ENCODE data around the gene HOXC10. TPM values are rescaled to one million over a fixed set of nuclear protein-coding genes. Genes with fewer than 3 reads are reported as not detected.

The HOXC10 gene
- total RNA-seq, 3 donors from 2014 or later = not detected

DNA sequence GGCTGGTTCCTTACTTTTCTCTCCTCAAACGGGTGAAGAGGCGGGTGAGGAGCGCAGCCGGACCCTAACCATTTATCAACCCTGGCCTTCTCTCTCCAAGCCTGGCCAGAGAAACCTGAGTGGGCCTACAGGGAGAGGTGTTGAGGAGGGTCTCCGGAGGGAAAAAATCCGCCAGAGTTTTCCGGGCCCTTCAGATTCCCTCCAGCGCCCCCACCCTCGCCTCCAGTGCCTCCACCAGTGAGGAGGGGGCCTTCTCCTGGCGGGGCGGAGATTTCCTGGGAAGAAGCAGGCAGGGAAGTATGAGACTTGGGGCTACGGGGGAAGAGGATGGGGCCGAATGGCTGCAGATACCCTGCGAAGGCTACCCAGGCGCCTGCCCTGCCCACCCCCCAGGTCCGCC, 46.5 kb downstream of the HOXC10 start:
- TF ChIP-seq, protein P1, sequence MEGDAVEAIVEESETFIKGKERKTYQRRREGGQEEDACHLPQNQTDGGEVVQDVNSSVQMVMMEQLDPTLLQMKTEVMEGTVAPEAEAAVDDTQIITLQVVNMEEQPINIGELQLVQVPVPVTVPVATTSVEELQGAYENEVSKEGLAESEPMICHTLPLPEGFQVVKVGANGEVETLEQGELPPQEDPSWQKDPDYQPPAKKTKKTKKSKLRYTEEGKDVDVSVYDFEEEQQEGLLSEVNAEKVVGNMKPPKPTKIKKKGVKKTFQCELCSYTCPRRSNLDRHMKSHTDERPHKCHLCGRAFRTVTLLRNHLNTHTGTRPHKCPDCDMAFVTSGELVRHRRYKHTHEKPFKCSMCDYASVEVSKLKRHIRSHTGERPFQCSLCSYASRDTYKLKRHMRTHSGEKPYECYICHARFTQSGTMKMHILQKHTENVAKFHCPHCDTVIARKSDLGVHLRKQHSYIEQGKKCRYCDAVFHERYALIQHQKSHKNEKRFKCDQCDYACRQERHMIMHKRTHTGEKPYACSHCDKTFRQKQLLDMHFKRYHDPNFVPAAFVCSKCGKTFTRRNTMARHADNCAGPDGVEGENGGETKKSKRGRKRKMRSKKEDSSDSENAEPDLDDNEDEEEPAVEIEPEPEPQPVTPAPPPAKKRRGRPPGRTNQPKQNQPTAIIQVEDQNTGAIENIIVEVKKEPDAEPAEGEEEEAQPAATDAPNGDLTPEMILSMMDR (IDR thresholded peaks at IDR 0.05) = no peak
- no peak for ATAC-seq
- no peak overlapping the region for H3K4me3 ChIP-seq
- H3K4me1 ChIP-seq (ENCODE audit: low read depth) = peaks cover 10% of the 10 kb centered on the region
- intact Hi-C loops (cut with DNase I, micrococcal nuclease) = no loop called here
- DNase-seq = no peak
- no peaks in the 10 kb centered on the region for H3K36me3 ChIP-seq (ENCODE audit: low read depth)
- H3K9me3 ChIP-seq = no peaks in the 10 kb centered on the region

DNA sequence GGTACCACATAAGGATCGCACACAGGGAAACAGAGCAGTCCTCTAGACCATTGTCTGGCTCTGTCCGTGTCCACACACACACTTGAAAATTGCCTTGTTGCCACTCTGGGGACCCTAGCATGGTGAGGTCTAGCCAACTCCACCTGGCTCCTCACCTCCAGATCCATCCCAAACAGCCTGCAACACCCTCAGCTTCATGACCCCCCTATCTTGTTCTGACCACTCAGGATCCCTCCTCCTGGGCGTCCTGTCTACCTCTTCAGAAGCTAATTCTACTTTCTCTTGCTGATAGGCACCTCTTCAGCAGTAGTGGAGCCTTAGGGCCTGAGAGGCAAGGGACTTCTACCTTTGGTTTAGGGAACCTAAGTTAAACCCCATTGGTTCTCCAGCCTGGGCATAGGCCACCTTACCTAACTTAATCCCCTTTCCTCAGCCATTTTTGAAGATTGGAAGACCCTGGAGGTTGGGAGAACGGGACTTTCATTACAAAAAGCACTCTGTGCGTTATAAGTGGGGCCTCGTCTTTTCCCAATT, 47.2 kb downstream of the HOXC10 start:
- DNase-seq (no peak), ATAC-seq (no peak)
- Histone ChIP-seq H3K4me1 (ENCODE audit: low read depth) (peaks cover 8% of the 10 kb centered on the region), H3K4me3 (no peak overlapping the region), H3K9me3 (no peaks in the 10 kb centered on the region), H3K36me3 (ENCODE audit: low read depth) (no peaks in the 10 kb centered on the region)
- TF ChIP-seq, protein P1 (IDR thresholded peaks at IDR 0.05) = no peak
- intact Hi-C loops (cut with DNase I, micrococcal nuclease) = no loop called here

DNA sequence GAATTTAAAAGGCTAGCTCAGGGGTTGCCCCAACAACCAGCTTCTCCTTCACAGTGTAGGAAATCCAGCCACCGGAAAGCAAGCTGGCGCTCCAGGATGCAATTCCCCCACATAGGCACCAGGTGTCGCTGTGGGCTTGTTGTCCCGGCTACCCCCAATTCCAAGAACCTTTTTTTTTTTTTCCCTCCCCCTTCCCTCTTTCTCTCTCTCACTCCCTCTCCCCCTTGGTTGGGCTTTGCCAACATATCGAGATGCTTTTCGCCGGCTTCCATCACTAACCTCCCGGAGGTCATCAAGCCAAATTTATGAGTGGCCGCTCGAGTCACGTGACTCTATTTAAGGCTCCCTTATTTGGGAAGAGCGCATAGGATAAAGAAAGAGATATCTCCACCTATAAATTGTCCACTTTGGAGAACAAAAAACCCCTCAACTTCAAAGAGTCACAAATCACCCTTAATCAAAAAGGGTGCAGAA, 47.7 kb downstream of the HOXC10 start, which contains the start of gene HOXC5:
Gene HOXC5 (plus strand): TSS at position 424 of the 474 bp plus-strand sequence. CDS start 73 bp downstream, outside the sequence.
- TF ChIP-seq, protein P1 (IDR thresholded peaks at IDR 0.05) = peak; percentile 74
- H3K4me1 ChIP-seq (ENCODE audit: low read depth) = peaks cover 8% of the 10 kb centered on the region
- H3K9me3 ChIP-seq = no peaks in the 10 kb centered on the region
- intact Hi-C loops (cut with DNase I, micrococcal nuclease) = no loop called here
- H3K36me3 ChIP-seq (ENCODE audit: low read depth) = no peaks in the 10 kb centered on the region
- ATAC-seq (peak; percentile 71), DNase-seq (peak; percentile 60 to 73 (median 64))
- H3K4me3 ChIP-seq = no peak within 1 kb of the TSS

DNA sequence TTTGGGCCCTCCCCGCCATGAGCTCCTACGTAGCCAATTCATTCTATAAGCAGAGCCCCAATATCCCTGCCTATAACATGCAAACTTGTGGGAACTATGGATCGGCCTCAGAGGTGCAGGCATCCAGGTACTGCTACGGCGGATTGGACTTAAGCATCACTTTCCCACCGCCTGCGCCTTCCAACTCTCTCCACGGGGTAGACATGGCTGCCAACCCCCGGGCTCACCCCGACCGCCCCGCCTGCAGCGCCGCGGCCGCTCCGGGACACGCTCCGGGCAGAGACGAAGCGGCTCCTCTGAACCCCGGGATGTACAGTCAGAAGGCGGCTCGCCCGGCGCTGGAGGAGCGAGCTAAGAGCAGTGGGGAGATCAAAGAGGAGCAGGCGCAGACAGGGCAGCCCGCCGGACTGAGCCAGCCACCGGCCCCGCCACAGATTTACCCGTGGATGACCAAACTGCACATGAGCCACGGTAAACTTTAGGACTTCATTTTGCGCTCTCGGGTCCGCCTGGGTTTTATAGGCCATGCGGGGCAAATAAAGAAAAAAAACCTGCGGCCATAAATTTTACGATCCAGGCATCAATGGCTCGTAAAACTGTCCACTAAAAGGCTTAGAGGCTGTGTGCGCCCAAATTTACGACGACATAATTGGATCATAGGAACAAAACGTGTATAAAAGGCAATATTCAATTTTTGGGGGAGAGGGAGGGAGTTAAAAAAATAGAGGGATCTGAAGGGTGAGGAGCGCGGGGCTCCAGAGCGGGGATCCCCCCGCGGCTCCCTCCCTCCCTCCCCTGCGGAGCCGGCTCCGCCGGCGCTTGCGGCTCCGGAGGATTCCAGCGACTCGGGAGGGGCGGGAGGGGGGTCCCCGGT, 48.4 kb downstream of the HOXC10 start:
- intact Hi-C loops (cut with DNase I, micrococcal nuclease) = no loop called here
- peak; percentile 39 for ATAC-seq

DNA sequence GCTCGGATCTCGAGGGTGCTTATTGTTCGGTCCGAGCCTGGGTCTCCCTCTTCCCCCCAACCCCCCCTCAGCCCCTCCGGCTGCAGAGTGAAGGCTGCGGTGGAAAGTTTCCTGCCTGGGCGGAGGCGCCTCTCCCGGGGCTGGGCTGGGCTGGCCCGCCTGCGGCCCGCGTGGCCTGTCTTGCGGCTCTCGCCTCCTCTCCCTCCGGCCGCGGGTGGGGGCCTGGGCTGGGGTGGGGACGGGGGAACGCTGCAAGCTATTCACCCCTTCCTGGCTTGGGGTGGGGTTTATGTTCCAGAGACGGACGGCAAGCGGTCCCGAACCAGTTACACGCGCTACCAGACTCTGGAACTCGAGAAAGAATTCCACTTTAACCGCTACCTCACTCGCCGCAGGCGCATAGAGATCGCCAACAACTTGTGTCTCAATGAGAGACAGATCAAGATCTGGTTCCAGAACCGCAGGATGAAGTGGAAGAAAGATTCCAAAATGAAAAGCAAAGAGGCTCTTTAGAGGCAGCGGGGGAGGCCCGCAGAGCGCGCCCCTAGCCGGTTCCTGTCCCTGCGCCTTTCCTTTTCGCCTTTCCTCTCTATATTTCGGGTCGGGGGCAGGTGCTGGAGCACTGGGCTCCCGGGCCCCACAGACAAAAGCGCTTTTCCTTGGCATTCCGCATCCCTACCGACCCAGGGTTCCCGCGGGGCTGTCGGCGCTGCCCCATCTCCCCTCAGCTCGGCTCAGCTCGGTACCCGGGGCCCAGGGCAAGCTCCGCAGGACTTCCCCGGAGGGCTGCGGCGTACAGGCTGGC, 49.2 kb downstream of the HOXC10 start:
- TF ChIP-seq, protein P1 (IDR thresholded peaks at IDR 0.05) = no peak
- DNase-seq (no peak), ATAC-seq (no peak)
- Histone ChIP-seq H3K4me1 (ENCODE audit: low read depth) (peaks cover 8% of the 10 kb centered on the region), H3K4me3 (no peak overlapping the region), H3K9me3 (no peaks in the 10 kb centered on the region), H3K36me3 (ENCODE audit: low read depth) (no peaks in the 10 kb centered on the region)
- intact Hi-C loops (cut with DNase I, micrococcal nuclease) = no loop called here

More for the DNA sequence above, 48.4 kb downstream of the HOXC10 start:
- H3K4me3 ChIP-seq = no peak overlapping the region
- H3K4me1 ChIP-seq (ENCODE audit: low read depth) = peaks cover 8% of the 10 kb centered on the region
- TF ChIP-seq, protein P1 (IDR thresholded peaks at IDR 0.05) = no peak
- H3K36me3 ChIP-seq (ENCODE audit: low read depth) = no peaks in the 10 kb centered on the region
- H3K9me3 ChIP-seq = no peaks in the 10 kb centered on the region
- peak in 1 of 3 donors; percentile 55 for DNase-seq
